Mucosa of stomach (tissue), 1 donor: ENCODE data around the gene LETMD1.
"Not testable (repeated sequence)": the region's sequence is repeated elsewhere in the genome, so short reads cannot be mapped to it uniquely, and the experiment has no call there.

Source experiments
- H3K27me3 ChIP-seq: one replicate; pipeline ENCODE4 v1.7.0; 2013; ENCODE audit warnings: mild to moderate bottlenecking, low read length; ENCODE audit not compliant: control insufficient read depth, insufficient read depth
- H3K36me3 ChIP-seq: one replicate; pipeline ENCODE4 v1.7.0; 2013; ENCODE audit warnings: low read length; ENCODE audit not compliant: control insufficient read depth, insufficient read depth
- H3K4me1 ChIP-seq: one replicate; pipeline ENCODE4 v1.7.0; 2013; ENCODE audit warnings: mild to moderate bottlenecking, low read length; ENCODE audit not compliant: control insufficient read depth, insufficient read depth
- H3K4me3 ChIP-seq: one replicate; pipeline ENCODE4 v1.7.0; 2013; ENCODE audit warnings: low read length
- H3K9ac ChIP-seq: one replicate; pipeline ENCODE4 v1.7.0; 2013; ENCODE audit warnings: mild to moderate bottlenecking, low read length, moderate library complexity
- H3K9me3 ChIP-seq: one replicate; pipeline ENCODE4 v1.7.0; 2013; ENCODE audit warnings: mild to moderate bottlenecking, low read length, moderate library complexity; ENCODE audit not compliant: control insufficient read depth
- donor health status: Pancreatic carcinoma.

LETMD1 gene

DNA sequence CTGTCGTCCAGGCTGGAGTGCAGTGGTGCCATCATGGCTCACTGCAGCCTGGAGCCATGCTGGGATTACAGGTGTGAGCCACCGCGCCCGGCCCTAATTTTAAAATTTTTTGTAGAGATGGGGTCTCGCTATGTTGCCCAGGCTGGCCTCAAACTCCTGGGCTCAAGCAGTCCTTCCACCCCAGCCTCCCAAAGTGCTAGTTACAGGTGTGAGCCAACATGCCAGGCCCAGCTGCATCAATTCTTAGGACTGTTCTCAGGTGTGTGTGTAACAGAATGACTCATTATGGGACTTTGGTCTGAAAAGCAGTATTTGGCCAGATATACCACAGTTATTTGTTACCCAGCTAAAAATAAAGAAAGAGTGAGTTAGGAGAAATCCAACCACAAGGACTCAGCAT is 17.4 kb downstream of the LETMD1 start:
- no peaks in the 10 kb centered on the region for H3K4me1 ChIP-seq
- H3K27me3 ChIP-seq = no peaks in the 10 kb centered on the region
- no peak overlapping the region for H3K9ac ChIP-seq
- H3K36me3 ChIP-seq = no peaks in the 10 kb centered on the region
- no peaks in the 10 kb centered on the region for H3K9me3 ChIP-seq
- no peak overlapping the region for H3K4me3 ChIP-seq

DNA sequence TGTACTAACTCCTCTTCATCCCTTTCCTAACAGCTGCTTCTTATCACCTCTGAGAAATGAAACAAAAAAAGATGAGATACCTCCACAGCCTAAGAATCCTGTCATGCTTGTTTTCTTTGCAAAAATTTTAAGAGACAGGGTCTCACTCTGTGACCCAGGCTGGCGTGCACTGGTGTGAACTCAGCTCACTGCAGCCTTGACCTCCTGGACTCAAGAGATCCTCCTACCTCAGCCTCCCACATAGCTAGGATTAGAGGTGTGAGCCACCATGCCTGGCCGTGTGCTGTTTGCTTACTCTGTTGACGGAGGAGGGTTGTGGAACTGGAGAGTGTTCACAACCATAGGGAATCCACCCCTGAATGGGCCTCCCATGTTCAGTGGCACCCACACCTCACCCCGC is 19.1 kb downstream of the LETMD1 start:
- Histone ChIP-seq H3K9me3 (no peaks in the 10 kb centered on the region), H3K4me3 (no peak overlapping the region), H3K36me3 (no peaks in the 10 kb centered on the region), H3K27me3 (no peaks in the 10 kb centered on the region), H3K9ac (no peak overlapping the region), H3K4me1 (no peaks in the 10 kb centered on the region)

GRCh38 chr12:51067771-51068170 is 19.6 kb downstream of the LETMD1 start:
- no peak overlapping the region for H3K9ac ChIP-seq

DNA sequence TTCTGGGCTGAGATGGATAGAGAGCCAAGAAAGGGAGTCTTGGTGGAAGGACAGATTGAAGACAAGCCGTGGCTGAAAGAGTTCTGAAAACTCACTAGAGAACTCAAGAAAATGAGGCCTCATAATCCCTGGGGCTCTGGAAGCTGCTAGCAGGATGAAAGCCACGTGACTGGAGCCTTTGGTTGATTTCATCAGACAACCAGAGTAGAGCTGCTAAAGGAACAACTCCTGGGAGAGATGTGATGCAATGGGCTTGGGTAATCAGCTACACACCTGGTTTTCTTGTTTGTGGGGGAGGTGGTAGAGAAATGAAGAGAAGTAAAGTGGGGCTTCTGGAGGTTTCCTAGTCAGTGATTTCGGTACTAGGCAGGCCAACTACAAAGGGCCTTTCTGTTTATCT is 21.9 kb downstream of the LETMD1 start:
- H3K36me3 ChIP-seq = no peaks in the 10 kb centered on the region
- no peaks in the 10 kb centered on the region for H3K9me3 ChIP-seq
- no peaks in the 10 kb centered on the region for H3K4me1 ChIP-seq
- H3K27me3 ChIP-seq = no peaks in the 10 kb centered on the region
- H3K9ac ChIP-seq = no peak overlapping the region
- H3K4me3 ChIP-seq = no peak overlapping the region

More at GRCh38 chr12:51067771-51068170, 19.6 kb downstream of the LETMD1 start:
- Histone ChIP-seq H3K27me3 (no peaks in the 10 kb centered on the region), H3K4me3 (no peak overlapping the region), H3K4me1 (no peaks in the 10 kb centered on the region), H3K36me3 (no peaks in the 10 kb centered on the region), H3K9me3 (no peaks in the 10 kb centered on the region)

DNA sequence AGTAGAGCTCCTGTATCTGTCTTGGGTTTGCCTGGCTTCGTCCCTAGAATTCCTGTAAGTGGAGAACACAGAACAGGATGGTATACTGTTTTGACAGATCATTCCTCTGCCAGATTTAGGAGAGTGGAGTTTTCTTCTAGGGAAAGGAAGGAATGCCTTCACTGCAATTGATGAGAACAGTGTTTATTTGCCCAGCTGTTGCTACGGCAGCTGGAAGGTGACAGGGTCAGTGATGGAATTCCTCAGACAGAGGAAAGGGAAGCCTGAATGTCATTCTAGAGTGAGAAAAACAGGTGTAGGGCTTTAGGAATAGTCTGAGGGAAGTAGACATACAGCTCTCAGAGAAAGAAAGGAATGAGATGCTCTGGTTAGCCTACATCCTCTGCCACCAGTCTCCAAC is 23.5 kb downstream of the LETMD1 start:
- H3K36me3 ChIP-seq = no peaks in the 10 kb centered on the region
- H3K9ac ChIP-seq = no peak overlapping the region
- no peaks in the 10 kb centered on the region for H3K4me1 ChIP-seq
- H3K4me3 ChIP-seq = no peak overlapping the region
- H3K27me3 ChIP-seq = no peaks in the 10 kb centered on the region
- no peaks in the 10 kb centered on the region for H3K9me3 ChIP-seq

DNA sequence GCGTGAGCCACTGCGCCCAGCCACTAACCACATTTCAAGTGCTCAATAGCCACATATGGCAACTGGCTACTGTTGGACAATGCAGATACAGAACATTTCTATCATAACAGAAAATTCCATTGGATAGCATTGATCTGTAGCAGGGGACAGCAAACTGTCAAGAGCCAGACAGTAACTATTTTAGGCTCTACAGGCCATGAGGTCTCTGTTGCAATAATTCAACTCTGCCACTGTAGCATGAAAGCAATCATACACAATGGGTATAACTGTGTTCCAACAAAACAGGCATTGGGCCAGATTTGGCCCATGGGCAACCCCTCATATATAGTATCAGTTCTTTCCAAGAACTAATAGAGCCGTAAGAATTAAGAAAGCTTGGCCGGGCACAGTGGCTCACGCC is 27.3 kb downstream of the LETMD1 start:
- Histone ChIP-seq H3K4me1 (no peaks in the 10 kb centered on the region), H3K27me3 (no peaks in the 10 kb centered on the region), H3K9me3 (no peaks in the 10 kb centered on the region), H3K9ac (no peak overlapping the region), H3K36me3 (no peaks in the 10 kb centered on the region), H3K4me3 (no peak overlapping the region)

- Histone ChIP-seq H3K36me3 (no peaks in the 10 kb centered on the region), H3K4me1 (no peaks in the 10 kb centered on the region), H3K4me3 (no peak overlapping the region), H3K27me3 (no peaks in the 10 kb centered on the region), H3K9me3 (no peaks in the 10 kb centered on the region), H3K9ac (no peak overlapping the region)
Measured at GRCh38 chr12:51076236-51076930, 28.3 kb downstream of the LETMD1 start.

- Histone ChIP-seq H3K9ac (no peak overlapping the region), H3K9me3 (no peaks in the 10 kb centered on the region), H3K36me3 (no peaks in the 10 kb centered on the region), H3K4me1 (peaks cover 5% of the 10 kb centered on the region), H3K27me3 (no peaks in the 10 kb centered on the region), H3K4me3 (no peak overlapping the region)
Measured at GRCh38 chr12:51077930-51078329, 29.8 kb downstream of the LETMD1 start.

DNA sequence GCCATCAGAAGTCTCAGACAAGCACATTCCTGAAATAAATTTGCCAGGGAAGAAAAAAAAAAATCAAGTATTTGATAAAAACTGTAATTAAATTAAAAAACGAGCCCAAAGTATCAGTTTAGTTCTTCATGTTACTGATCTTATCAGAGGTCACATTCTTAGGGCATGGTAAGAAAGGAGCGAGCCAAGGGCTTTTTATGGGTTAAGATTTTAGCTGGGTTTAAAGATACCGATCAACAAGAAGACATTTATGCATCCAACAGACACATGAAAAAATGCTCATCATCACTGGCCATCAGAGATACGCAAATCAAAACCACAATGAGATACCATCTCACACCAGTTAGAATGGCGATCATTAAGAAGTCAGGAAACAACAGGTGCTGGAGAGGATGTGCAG is 30.2 kb downstream of the LETMD1 start:
- not testable (repeated sequence) for H3K4me3 ChIP-seq, H3K27me3 ChIP-seq, H3K9ac ChIP-seq, H3K4me1 ChIP-seq, H3K9me3 ChIP-seq, H3K36me3 ChIP-seq

DNA sequence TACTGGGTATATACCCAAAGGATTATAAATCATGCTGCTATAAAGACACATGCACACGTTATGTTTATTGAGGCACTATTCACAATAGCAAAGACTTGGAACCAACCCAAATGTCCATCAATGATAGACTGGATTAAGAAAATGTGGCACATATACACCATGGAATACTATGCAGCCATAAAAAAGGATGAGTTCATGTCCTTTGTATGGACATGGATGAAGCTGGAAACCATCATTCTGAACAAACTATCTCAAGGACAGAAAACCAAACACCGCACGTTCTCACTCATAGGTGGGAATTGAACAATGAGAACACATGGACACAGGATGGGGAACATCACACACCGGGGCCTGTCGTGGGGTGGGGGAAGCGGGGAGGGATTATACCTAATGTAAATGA is 30.7 kb downstream of the LETMD1 start:
- H3K36me3 ChIP-seq, H3K9ac ChIP-seq, H3K4me1 ChIP-seq, H3K27me3 ChIP-seq, H3K9me3 ChIP-seq, H3K4me3 ChIP-seq: not testable (repeated sequence)

DNA sequence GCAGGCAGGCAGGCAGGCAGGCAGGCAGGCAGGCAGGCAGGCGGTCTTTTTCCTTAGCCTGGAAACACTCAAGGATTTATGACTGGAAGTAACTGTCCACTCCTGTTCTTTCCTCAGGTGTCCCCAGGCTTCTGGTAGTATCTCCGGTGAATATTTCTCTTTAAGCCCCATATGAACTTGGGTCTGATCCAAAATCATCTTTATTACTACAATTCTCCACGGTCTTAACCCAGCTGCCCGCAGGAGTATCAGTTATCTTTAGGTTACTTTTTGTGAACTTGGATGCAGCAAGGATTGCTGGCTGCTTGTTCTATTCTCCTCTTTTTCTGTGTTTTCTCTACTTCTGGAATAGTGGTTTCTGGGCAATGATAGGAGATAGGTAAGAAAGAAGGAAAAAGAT is 32.0 kb downstream of the LETMD1 start:
- no peaks in the 10 kb centered on the region for H3K36me3 ChIP-seq
- no peak overlapping the region for H3K4me3 ChIP-seq
- no peaks in the 10 kb centered on the region for H3K27me3 ChIP-seq
- H3K9me3 ChIP-seq = no peaks in the 10 kb centered on the region
- peaks cover 5% of the 10 kb centered on the region for H3K4me1 ChIP-seq
- no peak overlapping the region for H3K9ac ChIP-seq

DNA sequence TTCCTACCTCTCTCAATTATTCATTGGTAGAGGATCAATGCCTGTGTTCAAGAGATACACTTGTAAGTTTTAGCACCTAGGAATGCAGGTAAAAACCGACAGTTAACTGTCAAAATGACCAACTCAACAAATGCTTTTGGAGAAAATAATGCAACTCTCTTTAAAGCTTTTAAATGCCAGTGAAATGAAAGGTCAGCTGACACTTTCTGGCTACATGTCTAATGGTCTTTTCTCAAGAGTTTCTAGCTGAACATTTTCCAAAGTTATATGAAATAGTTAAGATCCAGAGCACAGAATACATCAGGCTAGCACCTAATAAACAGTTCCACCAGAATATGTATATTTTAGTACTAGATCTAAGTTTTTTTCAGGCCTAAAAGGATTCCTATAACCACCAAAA is 33.3 kb downstream of the LETMD1 start:
- no peak overlapping the region for H3K4me3 ChIP-seq
- no peaks in the 10 kb centered on the region for H3K27me3 ChIP-seq
- H3K36me3 ChIP-seq = no peaks in the 10 kb centered on the region
- peaks cover 5% of the 10 kb centered on the region for H3K4me1 ChIP-seq
- no peak overlapping the region for H3K9ac ChIP-seq
- H3K9me3 ChIP-seq = no peaks in the 10 kb centered on the region

DNA sequence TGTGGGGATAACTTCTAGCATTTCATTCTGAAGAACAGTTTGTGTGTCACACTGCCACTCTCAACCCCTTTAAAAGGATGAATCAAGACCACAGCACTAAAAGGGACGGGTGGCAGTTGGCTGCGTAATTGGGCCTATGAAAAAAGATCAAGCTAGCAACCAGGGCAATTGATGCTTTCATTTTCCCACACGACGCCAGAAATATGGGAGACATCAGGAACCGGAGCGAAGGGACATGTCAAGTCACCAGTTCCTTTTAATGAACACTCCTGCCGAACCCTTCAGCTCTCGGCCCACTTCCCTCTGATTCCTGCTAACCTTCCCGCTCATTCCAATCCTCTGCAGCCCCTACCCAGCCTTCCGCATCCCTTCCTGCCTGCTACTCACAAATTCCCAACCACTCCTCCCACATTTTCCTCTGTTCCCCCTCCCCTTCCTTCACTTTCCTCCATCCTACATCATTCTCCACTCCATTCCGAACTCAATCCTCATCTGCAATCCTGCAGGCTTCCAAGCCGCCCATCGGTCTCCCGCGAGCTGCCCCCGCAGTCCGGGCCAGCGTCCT is 34.5 kb downstream of the LETMD1 start:
- H3K27me3 ChIP-seq = no peaks in the 10 kb centered on the region
- peak overlapping the region; percentile 80 for H3K9ac ChIP-seq
- no peaks in the 10 kb centered on the region for H3K9me3 ChIP-seq
- peak overlapping the region; percentile 61 for H3K4me3 ChIP-seq
- H3K4me1 ChIP-seq = peaks cover 5% of the 10 kb centered on the region
- H3K36me3 ChIP-seq = no peaks in the 10 kb centered on the region
